Hepatocyte (in vitro differentiated cells): ENCODE results near the gene TUBE1.

ENCODE experiments used
- EZH2 ChIP-seq: fragments of 200-600 bp; sonication (generic); IDR thresholded peaks from 2 replicates; pipeline ENCODE4 v1.6.1; 2016; ENCODE audit warnings: antibody characterized with exemption, mild to moderate bottlenecking, borderline replicate concordance
- EZH2phosphoT487 ChIP-seq: fragments of 200-600 bp; sonication (generic); IDR thresholded peaks from one replicate; pipeline ENCODE4 v1.6.1; 2018; ENCODE audit warnings: antibody characterized with exemption, mild to moderate bottlenecking, low read depth, moderate library complexity; ENCODE audit not compliant: unreplicated experiment, severe bottlenecking
- TF ChIP-seq, protein P1 (sequence below): fragments of 200-600 bp; sonication (generic); IDR thresholded peaks from 2 replicates; pipeline ENCODE4 v1.5.1; 2016; ENCODE audit warnings: antibody characterized with exemption, mild to moderate bottlenecking; ENCODE audit not compliant: poor library complexity

DNA sequence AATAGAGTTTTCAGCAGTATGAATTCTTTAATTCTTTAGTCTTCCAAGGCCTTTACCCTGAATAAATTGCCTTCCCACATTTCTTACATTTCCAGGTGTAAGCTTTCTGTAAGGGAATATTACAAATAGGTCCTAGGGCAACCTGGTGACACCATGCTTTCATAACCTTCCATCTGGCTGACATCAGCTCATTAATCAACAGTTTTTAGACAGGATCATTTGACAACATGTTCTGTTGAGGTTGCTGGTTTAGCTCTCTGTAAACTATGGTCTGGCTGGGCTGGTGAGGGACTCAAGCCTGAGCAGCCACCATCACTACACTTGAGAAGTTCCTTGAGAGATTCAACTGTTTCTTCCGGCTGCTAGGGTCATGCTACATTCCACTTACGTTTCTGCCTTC lies 19.3 kb upstream of the TUBE1 start:
- TF ChIP-seq, protein P1, sequence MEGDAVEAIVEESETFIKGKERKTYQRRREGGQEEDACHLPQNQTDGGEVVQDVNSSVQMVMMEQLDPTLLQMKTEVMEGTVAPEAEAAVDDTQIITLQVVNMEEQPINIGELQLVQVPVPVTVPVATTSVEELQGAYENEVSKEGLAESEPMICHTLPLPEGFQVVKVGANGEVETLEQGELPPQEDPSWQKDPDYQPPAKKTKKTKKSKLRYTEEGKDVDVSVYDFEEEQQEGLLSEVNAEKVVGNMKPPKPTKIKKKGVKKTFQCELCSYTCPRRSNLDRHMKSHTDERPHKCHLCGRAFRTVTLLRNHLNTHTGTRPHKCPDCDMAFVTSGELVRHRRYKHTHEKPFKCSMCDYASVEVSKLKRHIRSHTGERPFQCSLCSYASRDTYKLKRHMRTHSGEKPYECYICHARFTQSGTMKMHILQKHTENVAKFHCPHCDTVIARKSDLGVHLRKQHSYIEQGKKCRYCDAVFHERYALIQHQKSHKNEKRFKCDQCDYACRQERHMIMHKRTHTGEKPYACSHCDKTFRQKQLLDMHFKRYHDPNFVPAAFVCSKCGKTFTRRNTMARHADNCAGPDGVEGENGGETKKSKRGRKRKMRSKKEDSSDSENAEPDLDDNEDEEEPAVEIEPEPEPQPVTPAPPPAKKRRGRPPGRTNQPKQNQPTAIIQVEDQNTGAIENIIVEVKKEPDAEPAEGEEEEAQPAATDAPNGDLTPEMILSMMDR = no peak
- TF ChIP-seq EZH2 (no peak), EZH2phosphoT487 (no peak)
